Fibroblast of pulmonary artery (primary cell): Measurements from ENCODE around the gene GBA2.

Experiments used
- DNase-seq: peaks from one replicate; pipeline ENCODE4 v3.0.0-alpha.2; 2010; ENCODE audit warnings: low read depth
- H3K4me3 ChIP-seq: replicated peaks from 2 replicates; pipeline ENCODE4 v1.5.1; 2011; ENCODE audit warnings: low read depth, mild to moderate bottlenecking, control low read depth, low read length, moderate library complexity
- TF ChIP-seq, protein P1 (sequence below): IDR thresholded peaks from 2 replicates; pipeline ENCODE4 v1.5.1; 2011; ENCODE audit warnings: mild to moderate bottlenecking, control low read depth, low read length, inconsistent platforms; ENCODE audit errors: missing control alignments

GBA2 gene

DNA sequence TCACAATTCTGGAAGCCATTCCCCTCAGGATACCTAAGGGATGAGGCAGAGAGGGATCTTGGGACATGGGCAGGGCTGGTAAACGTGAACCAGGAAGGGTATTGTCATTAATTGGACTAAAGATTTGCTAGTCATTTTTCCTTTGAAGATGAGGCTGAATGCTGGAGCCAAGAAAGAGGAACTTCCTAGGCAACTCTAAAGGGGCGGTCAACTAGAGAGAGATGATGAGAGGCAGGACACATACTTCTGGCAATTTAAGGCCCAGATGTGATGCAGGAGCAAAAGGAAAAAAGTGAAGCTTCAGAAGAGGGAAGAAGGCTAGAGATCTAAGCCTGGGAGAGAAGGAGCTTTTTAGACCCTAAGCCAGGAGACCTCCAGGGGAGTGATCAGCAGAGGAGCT, 5.6 kb downstream of the GBA2 start:
- DNase-seq: no peak
- TF ChIP-seq, protein P1, sequence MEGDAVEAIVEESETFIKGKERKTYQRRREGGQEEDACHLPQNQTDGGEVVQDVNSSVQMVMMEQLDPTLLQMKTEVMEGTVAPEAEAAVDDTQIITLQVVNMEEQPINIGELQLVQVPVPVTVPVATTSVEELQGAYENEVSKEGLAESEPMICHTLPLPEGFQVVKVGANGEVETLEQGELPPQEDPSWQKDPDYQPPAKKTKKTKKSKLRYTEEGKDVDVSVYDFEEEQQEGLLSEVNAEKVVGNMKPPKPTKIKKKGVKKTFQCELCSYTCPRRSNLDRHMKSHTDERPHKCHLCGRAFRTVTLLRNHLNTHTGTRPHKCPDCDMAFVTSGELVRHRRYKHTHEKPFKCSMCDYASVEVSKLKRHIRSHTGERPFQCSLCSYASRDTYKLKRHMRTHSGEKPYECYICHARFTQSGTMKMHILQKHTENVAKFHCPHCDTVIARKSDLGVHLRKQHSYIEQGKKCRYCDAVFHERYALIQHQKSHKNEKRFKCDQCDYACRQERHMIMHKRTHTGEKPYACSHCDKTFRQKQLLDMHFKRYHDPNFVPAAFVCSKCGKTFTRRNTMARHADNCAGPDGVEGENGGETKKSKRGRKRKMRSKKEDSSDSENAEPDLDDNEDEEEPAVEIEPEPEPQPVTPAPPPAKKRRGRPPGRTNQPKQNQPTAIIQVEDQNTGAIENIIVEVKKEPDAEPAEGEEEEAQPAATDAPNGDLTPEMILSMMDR: no peak
- H3K4me3 ChIP-seq: no peak overlapping the region

DNA sequence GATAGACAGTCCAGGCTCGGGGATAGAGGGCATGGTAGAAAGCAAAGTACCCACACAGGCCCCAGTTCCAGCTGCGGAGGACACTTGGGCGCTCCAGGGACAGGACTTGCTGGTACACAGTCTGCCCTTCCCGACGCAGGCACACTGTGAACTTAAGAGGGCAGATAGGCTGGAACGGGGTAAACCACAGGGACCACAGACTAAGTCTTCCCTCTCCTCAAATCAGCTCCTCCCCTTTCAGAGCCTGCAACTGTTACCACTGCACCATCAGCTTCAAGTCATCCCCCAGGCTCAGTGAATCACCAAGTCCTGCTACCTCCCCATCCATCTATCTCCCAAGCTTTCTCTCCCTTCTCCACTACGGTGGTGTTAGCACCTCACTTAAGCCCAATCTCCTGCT, 7.3 kb downstream of the GBA2 start:
- H3K4me3 ChIP-seq: no peak overlapping the region
- TF ChIP-seq, protein P1: no peak
- no peak for DNase-seq

DNA sequence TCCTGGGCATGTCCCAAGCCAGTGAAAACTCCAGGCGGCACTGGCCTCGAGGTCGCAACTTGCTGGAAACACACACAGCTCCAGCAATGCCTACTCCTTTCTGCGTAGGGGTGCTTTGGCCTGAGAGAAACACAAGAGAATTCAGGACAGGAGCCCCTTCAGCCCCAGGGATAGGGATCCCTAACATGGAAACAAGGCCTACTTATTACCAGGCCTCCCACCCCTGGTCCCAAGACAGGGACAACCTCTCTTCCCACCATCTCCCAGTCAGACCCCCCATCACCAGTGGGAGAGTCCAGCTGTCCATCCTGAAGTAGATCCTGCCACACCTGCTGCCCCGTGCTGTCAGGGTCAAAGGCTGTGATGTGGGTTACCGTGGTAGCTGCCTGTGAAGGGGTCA, 8.8 kb downstream of the GBA2 start:
- TF ChIP-seq, protein P1: no peak
- no peak overlapping the region for H3K4me3 ChIP-seq
- DNase-seq: no peak

DNA sequence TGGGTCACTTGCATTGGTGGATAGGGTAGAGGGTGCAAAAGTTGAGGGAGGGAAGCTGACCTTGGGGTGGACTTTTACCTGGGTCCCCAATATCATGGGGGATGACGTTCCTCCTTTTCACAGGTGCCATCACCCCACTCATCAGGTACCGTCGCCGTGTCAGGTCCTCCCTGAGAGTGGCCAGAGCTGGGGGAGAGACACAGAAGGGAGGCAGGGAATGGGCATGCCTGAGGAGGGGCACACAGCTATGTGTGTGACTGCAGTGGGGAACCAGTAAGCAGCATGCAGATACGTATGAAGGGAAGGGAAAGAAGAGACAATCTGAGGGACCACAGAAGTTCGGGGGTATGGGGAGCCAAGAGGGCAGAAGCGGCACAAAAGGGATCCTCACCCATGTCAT, 10.1 kb downstream of the GBA2 start:
- TF ChIP-seq, protein P1: no peak
- DNase-seq: no peak
- H3K4me3 ChIP-seq: no peak overlapping the region

DNA sequence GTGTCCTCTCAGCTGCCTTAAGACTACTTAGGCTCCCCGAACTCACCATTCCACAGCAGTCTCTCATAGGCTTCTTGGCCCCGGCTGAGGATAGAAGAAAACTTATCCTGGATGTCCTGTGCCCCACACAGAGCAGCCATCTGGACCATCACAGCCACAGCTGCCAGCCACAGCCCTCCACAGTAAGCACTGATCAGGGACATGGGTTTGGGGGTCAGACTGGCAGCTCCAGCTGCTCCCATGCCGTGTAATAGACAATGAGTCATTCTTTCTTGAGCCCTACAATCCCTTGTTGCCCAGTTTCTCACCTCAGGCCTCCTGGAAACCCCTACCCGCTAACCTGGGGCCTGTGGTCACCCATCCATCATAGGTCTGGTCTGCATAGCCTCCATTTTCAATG, 10.8 kb downstream of the GBA2 start:
- DNase-seq: no peak
- TF ChIP-seq, protein P1: no peak
- H3K4me3 ChIP-seq: no peak overlapping the region

DNA sequence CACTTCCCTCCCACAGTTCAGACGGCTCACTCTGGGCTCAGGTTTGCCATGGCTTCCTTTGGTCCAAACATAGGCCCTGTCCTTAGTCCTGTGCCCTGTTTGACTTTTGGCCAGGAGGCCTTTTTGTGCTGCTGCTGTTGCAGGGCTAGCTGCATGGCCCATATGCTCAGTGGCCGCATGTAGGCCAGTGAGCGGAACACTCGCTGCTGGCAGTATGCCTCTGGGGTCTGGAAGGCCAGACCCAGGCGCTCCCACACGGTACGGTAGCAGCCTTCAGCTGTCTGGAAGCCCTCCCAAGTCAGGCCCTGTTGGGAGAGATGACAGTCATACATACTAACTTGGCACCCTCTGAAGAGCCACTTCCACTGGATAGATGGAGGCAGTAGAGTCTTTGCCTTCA, 11.9 kb downstream of the GBA2 start:
- H3K4me3 ChIP-seq: no peak overlapping the region
- no peak for DNase-seq
- TF ChIP-seq, protein P1: no peak

DNA sequence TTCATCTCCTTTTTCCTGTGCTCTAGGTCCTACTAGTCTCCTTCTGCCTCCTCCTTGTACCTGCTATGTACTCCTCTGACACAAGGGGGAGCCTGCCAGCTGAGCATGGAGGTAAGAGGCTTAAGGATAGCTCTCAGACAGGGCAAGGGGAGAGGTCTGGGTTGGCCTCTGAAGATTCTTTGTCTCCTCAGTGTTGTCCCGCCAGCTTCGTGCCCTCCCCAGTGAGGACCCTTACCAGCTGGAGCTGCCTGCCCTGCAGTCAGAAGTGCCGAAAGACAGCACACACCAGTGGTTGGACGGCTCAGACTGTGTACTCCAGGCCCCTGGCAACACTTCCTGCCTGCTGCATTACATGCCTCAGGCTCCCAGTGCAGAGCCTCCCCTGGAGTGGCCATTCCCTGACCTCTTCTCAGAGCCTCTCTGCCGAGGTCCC, 12.8 kb downstream of the GBA2 start:
- TF ChIP-seq, protein P1: peak; percentile 99
- DNase-seq: peak; percentile 88
- H3K4me3 ChIP-seq: no peak overlapping the region
